SK-N-SH (cell line): ENCODE data around the gene PLA2G2F. TPM values are rescaled to one million over a fixed set of nuclear protein-coding genes. Genes with fewer than 3 reads are reported as not detected.

Experiments
- CTCF ChIA-PET: fragments of 300-600, 350-600 bp; formaldehyde crosslinking; extraction: SDS; loops from one replicate; lab custom pipeline; 2021; lab: Yijun Ruan, JAX
- POLR2A ChIA-PET: fragments of 350-600 bp; sonication (Branson Sonifier 250); formaldehyde crosslinking; extraction: SDS; loops from one replicate; lab custom pipeline; 2020; ENCODE audit warnings: antibody characterized with exemption, inconsistent platforms; lab: Yijun Ruan, JAX
- DNase-seq: peaks from one replicate; pipeline ENCODE4 v3.0.0; 2012
- H2AFZ ChIP-seq: fragments of 200-600 bp; sonication (generic); 2 replicates; pipeline ENCODE4 v1.8.1; 2016; ENCODE audit warnings: antibody characterized with exemption, mild to moderate bottlenecking, low read depth
- H3F3A ChIP-seq: fragments of 200-600 bp; sonication (generic); replicated peaks from 2 replicates; pipeline ENCODE3; 2016; ENCODE audit warnings: antibody characterized with exemption, mild to moderate bottlenecking; ENCODE audit not compliant: insufficient read depth
- H3K27ac ChIP-seq, 2 experiments: fragments of 200-500 bp in 1 of 2; fragments of 200-600 bp in 1 of 2; sonication (Bioruptor generic) in 1 of 2; sonication (generic), shearing (Covaris generic) in 1 of 2; 2 replicates each; pipeline versions ENCODE4 v1.5.1 to v1.6.1; 2014 to 2016; ENCODE audit warnings: low read depth in 2 of 2, inconsistent platforms in 1 of 2, low read length in 1 of 2, mild to moderate bottlenecking in 1 of 2, mixed read lengths in 1 of 2
- H3K27me3 ChIP-seq: fragments of 200-600 bp; sonication (generic), shearing (Covaris generic); 2 replicates; pipeline ENCODE4 v1.6.1; 2016; ENCODE audit warnings: mixed run types; ENCODE audit not compliant: insufficient read depth
- H3K36me3 ChIP-seq, 2 experiments: fragments of 200-500 bp in 1 of 2; fragments of 200-600 bp in 1 of 2; sonication (Bioruptor generic) in 1 of 2; sonication (generic) in 1 of 2; replicated peaks in 1 of 2; 2 replicates each; pipeline versions ENCODE3 to v1.5.1; 2014 to 2016; ENCODE audit warnings: low read length in 1 of 2, mild to moderate bottlenecking in 1 of 2; ENCODE audit not compliant: insufficient read depth in 2 of 2, control insufficient read depth in 1 of 2
- H3K4me1 ChIP-seq, 2 experiments: fragments of 200-500 bp in 1 of 2; fragments of 200-600 bp in 1 of 2; sonication (Bioruptor generic) in 1 of 2; sonication (generic), shearing (Covaris generic) in 1 of 2; 2 replicates each; pipeline versions ENCODE4 v1.5.1 to v1.6.1; 2014 to 2016; ENCODE audit warnings: low read depth in 1 of 2, low read length in 1 of 2, mixed run types in 1 of 2; ENCODE audit not compliant: insufficient read depth in 2 of 2, control insufficient read depth in 1 of 2
- H3K4me2 ChIP-seq: fragments of 200-600 bp; sonication (generic), shearing (Covaris generic); 2 replicates; pipeline ENCODE4 v1.6.1; 2017; ENCODE audit warnings: mixed run types
- H3K4me3 ChIP-seq, 2 experiments: fragments of 200-500 bp in 1 of 2; fragments of 200-600 bp in 1 of 2; sonication (Bioruptor generic) in 1 of 2; sonication (generic), shearing (Covaris generic) in 1 of 2; 2 replicates each; pipeline versions ENCODE4 v1.5.1 to v1.8.1; 2014 to 2016; ENCODE audit warnings: low read depth in 2 of 2, inconsistent platforms in 1 of 2, low read length in 1 of 2, mild to moderate bottlenecking in 1 of 2, mixed read lengths in 1 of 2, moderate library complexity in 1 of 2
- H3K79me2 ChIP-seq: fragments of 200-600 bp; sonication (generic); 2 replicates; pipeline ENCODE4 v1.8.1; 2017; ENCODE audit warnings: mild to moderate bottlenecking; ENCODE audit not compliant: insufficient read depth
- H3K9ac ChIP-seq: fragments of 200-600 bp; sonication (generic); 2 replicates; pipeline ENCODE4 v1.6.1; 2017; ENCODE audit warnings: mixed run types
- H3K9me2 ChIP-seq: fragments of 200-600 bp; sonication (generic); 2 replicates; pipeline ENCODE4 v1.6.1; 2017; ENCODE audit warnings: mixed run types
- H3K9me3 ChIP-seq: fragments of 200-600 bp; sonication (generic); 2 replicates; pipeline ENCODE4 v1.6.1; 2017; ENCODE audit warnings: mixed run types, mild to moderate bottlenecking, moderate library complexity
- H4K20me1 ChIP-seq: fragments of 200-600 bp; sonication (generic); 2 replicates; pipeline ENCODE4 v1.6.1; 2017; ENCODE audit warnings: mild to moderate bottlenecking, mixed run types; ENCODE audit not compliant: insufficient read depth
- EP300 ChIP-seq, 2 experiments: IDR thresholded peaks; 2 replicates each; pipeline versions ENCODE4 v1.4.0 to v1.6.1; 2012; ENCODE audit warnings: borderline replicate concordance in 1 of 2, low read depth in 1 of 2, low read length in 1 of 2
- FOSL2 ChIP-seq: IDR thresholded peaks from 2 replicates; pipeline ENCODE4 v1.4.0; 2012; ENCODE audit warnings: low read depth, mild to moderate bottlenecking, moderate library complexity, borderline replicate concordance
- FOXM1 ChIP-seq: IDR thresholded peaks from 2 replicates; pipeline ENCODE4 v1.4.0; 2012; ENCODE audit warnings: low read depth, mild to moderate bottlenecking
- GABPA ChIP-seq: IDR thresholded peaks from 2 replicates; pipeline ENCODE4 v1.4.0; 2012; ENCODE audit warnings: low read depth, mild to moderate bottlenecking
- GATA2 ChIP-seq: sonication (generic); formaldehyde crosslinking; IDR thresholded peaks from 2 replicates; pipeline ENCODE4 v1.5.0; 2020; ENCODE audit warnings: mild to moderate bottlenecking, missing genetic modification reagents
- MEF2A ChIP-seq: IDR thresholded peaks from 2 replicates; pipeline ENCODE4 v1.4.0; 2012; ENCODE audit warnings: low read depth, borderline replicate concordance
- NFIC ChIP-seq: IDR thresholded peaks from 2 replicates; pipeline ENCODE4 v1.4.0; 2012; ENCODE audit warnings: borderline replicate concordance
- POLR2AphosphoS5 ChIP-seq: IDR thresholded peaks from 2 replicates; pipeline ENCODE4 v1.6.1; 2012; ENCODE audit warnings: low read depth, low read length
- TAF1 ChIP-seq: IDR thresholded peaks from 2 replicates; pipeline ENCODE4 v1.6.1; 2012; ENCODE audit warnings: low read depth, mild to moderate bottlenecking, low read length, moderate library complexity, borderline replicate concordance
- WGBS: methylation state at CpG from one replicate; pipeline ENCODE4 v1.1.6; 2017; ENCODE audit warnings: low lambda C conversion rate; 5-methylcytosine and 5-hydroxymethylcytosine counted together
- polyA plus RNA-seq, 3 experiments: library from polyadenylated mRNA; depleted of rRNA; stranded (reverse); fragments of >200 nt; gene quantifications; 2 replicates each; pipeline ENCODE4 v1.2.3, GENCODE V29; 2012
- TF ChIP-seq, protein P1 (sequence below): fragments of 200-600 bp; sonication (generic); IDR thresholded peaks from 2 replicates; pipeline ENCODE4 v1.6.1; 2017; ENCODE audit warnings: antibody characterized with exemption, mild to moderate bottlenecking, moderate library complexity
- TF ChIP-seq, protein P2 (sequence below): IDR thresholded peaks from 2 replicates; pipeline ENCODE4 v1.6.1; 2012; ENCODE audit warnings: mild to moderate bottlenecking, low read depth, low read length, moderate library complexity
- TF ChIP-seq, protein P3 (sequence below): IDR thresholded peaks from 2 replicates; pipeline ENCODE4; 2012

Gene PLA2G2F
- polyA plus RNA-seq, 1 of the 3 experiments (the other 2 are of a cell fraction), result not detected

DNA sequence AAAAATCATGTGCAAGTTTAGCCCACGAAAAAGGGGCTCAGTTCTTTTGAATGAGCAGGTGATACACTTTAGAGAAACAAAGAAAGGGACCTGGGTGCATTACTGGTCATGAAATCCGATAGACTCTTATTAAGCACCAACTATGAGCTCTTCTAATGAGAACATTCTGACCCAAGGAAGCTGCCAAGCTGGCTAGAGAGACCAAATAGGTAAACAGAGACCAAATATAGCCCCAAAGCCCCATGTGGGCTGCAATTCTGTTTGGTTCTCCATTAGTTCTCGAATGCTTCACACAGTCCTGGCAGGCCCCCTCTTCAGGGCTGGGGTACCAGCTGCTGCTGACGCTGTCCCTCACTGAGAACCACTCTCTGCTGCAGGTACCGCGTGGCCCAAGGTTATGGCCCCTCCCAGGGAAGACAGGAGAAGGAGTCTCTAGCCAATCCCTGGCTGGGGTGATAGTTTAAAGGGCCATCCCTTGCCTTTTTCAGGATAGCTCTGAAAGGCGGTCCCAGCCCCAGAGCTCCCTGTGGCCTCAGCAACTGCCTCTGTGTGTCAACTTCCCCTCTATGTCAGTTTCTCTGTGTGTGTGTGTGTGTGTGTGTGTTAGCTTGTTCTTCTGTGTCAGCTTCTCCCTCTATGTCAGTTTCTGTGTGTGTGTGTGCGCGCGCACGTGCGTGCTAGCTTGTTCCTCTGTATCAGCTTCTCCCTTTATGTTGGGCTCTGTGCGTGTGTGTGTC, 39.7 kb downstream of the PLA2G2F start:
- WGBS, result 74% methylated on average over 11 of the region's 13 CpGs
- H4K20me1 ChIP-seq, result no peaks in the 10 kb centered on the region
- no peak overlapping the region for H3K9ac ChIP-seq
- DNase-seq, result no peak
- ChIA-PET POLR2A (no interaction called here), CTCF (interaction anchor here (0.8 to 3.8 kb wide), 12 partner anchors 8 to 315 kb away, joined by 3 to 13 read pairs (median 3); no protein-coding TSS in a partner anchor)
- no peaks in the 10 kb centered on the region for H3K9me3 ChIP-seq
- no peak overlapping the region for H3K4me3 ChIP-seq
- H3K4me1 ChIP-seq, result peaks cover 0 to 5% of the 10 kb centered on the region in 2 experiments; a peak in 1 of 4 replicates
- no peaks in the 10 kb centered on the region for H3F3A ChIP-seq
- no peak for TF ChIP-seq FOSL2
- TF ChIP-seq MEF2A, result no peak
- no peak for TF ChIP-seq EP300 (IDR thresholded peaks at IDR 0.05; ENCODE audit: borderline replicate concordance in 1 of 2, low read depth in 1 of 2, low read length in 1 of 2)
- no peak for TF ChIP-seq GABPA
- TF ChIP-seq POLR2AphosphoS5, result no peak
- TF ChIP-seq, protein P1, sequence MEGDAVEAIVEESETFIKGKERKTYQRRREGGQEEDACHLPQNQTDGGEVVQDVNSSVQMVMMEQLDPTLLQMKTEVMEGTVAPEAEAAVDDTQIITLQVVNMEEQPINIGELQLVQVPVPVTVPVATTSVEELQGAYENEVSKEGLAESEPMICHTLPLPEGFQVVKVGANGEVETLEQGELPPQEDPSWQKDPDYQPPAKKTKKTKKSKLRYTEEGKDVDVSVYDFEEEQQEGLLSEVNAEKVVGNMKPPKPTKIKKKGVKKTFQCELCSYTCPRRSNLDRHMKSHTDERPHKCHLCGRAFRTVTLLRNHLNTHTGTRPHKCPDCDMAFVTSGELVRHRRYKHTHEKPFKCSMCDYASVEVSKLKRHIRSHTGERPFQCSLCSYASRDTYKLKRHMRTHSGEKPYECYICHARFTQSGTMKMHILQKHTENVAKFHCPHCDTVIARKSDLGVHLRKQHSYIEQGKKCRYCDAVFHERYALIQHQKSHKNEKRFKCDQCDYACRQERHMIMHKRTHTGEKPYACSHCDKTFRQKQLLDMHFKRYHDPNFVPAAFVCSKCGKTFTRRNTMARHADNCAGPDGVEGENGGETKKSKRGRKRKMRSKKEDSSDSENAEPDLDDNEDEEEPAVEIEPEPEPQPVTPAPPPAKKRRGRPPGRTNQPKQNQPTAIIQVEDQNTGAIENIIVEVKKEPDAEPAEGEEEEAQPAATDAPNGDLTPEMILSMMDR, result no peak
- no peak for TF ChIP-seq TAF1
- TF ChIP-seq NFIC, result no peak
- no peak for TF ChIP-seq GATA2
- TF ChIP-seq FOXM1, result no peak
- TF ChIP-seq, protein P2, sequence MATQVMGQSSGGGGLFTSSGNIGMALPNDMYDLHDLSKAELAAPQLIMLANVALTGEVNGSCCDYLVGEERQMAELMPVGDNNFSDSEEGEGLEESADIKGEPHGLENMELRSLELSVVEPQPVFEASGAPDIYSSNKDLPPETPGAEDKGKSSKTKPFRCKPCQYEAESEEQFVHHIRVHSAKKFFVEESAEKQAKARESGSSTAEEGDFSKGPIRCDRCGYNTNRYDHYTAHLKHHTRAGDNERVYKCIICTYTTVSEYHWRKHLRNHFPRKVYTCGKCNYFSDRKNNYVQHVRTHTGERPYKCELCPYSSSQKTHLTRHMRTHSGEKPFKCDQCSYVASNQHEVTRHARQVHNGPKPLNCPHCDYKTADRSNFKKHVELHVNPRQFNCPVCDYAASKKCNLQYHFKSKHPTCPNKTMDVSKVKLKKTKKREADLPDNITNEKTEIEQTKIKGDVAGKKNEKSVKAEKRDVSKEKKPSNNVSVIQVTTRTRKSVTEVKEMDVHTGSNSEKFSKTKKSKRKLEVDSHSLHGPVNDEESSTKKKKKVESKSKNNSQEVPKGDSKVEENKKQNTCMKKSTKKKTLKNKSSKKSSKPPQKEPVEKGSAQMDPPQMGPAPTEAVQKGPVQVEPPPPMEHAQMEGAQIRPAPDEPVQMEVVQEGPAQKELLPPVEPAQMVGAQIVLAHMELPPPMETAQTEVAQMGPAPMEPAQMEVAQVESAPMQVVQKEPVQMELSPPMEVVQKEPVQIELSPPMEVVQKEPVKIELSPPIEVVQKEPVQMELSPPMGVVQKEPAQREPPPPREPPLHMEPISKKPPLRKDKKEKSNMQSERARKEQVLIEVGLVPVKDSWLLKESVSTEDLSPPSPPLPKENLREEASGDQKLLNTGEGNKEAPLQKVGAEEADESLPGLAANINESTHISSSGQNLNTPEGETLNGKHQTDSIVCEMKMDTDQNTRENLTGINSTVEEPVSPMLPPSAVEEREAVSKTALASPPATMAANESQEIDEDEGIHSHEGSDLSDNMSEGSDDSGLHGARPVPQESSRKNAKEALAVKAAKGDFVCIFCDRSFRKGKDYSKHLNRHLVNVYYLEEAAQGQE, result no peak
- TF ChIP-seq, protein P3, sequence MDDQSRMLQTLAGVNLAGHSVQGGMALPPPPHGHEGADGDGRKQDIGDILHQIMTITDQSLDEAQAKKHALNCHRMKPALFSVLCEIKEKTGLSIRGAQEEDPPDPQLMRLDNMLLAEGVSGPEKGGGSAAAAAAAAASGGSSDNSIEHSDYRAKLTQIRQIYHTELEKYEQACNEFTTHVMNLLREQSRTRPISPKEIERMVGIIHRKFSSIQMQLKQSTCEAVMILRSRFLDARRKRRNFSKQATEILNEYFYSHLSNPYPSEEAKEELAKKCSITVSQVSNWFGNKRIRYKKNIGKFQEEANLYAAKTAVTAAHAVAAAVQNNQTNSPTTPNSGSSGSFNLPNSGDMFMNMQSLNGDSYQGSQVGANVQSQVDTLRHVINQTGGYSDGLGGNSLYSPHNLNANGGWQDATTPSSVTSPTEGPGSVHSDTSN, result no peak
- TF ChIP-seq, all 33 proteins: peak for 0
- Histone ChIP-seq H3K36me3 (no peaks in the 10 kb centered on the region), H3K27me3 (no peaks in the 10 kb centered on the region; the same call in 1 of the 2 replicates), H3K4me2 (no peak overlapping the region), H3K27ac (no peak overlapping the region), H3K9me2 (no peaks in the 10 kb centered on the region), H3K79me2 (no peaks in the 10 kb centered on the region), H2AFZ (no peak overlapping the region)
